Kidney (tissue), 14 donors: ENCODE data around the gene B4GALT2. TPM values are rescaled to one million over a fixed set of nuclear protein-coding genes. Genes with fewer than 3 reads are reported as not detected.

Source experiments
- DNase-seq, 5 donors: peaks; one replicate each; pipeline ENCODE4 v3.0.0-alpha.2; 2013 to 2020
- FAIRE-seq: peaks from 2 replicates; lab custom pipeline; 2012; peaks lifted over from hg19 to GRCh38; lab: Jason Lieb, UNC
- H3K27ac ChIP-seq, 2 donors: one replicate each; pipeline ENCODE4 v1.7.0; 2013; ENCODE audit warnings: low read depth in 2 of 2, low read length in 2 of 2, inconsistent platforms in 1 of 2
- H3K27me3 ChIP-seq: one replicate; pipeline ENCODE4 v1.7.1; 2013; ENCODE audit warnings: low read length, inconsistent platforms; ENCODE audit not compliant: control insufficient read depth, insufficient read depth
- H3K36me3 ChIP-seq, 3 donors: one replicate each; pipeline versions ENCODE4 v1.7.0 to v1.7.1; 2013; ENCODE audit warnings: low read length in 3 of 3, control low read depth in 1 of 3, inconsistent platforms in 1 of 3; ENCODE audit not compliant: insufficient read depth in 3 of 3, control insufficient read depth in 2 of 3
- H3K4me1 ChIP-seq, 3 donors: one replicate each; pipeline versions ENCODE4 v1.7.0 to v1.7.1; 2013; ENCODE audit warnings: low read length in 3 of 3, inconsistent platforms in 1 of 3, low read depth in 1 of 3; ENCODE audit not compliant: control insufficient read depth in 2 of 3, insufficient read depth in 2 of 3
- H3K4me3 ChIP-seq, 3 donors: one replicate each; pipeline versions ENCODE4 v1.7.0 to v1.8.1; 2013; ENCODE audit warnings: low read length in 3 of 3, control low read depth in 1 of 3, inconsistent platforms in 1 of 3
- H3K9ac ChIP-seq, 3 donors: one replicate each; pipeline versions ENCODE4 v1.7.0 to v1.7.1; 2013; ENCODE audit warnings: low read length in 3 of 3, control low read depth in 1 of 3, inconsistent platforms in 1 of 3
- H3K9me3 ChIP-seq, 3 donors: one replicate each; pipeline versions ENCODE4 v1.7.0 to v1.7.1; 2013; ENCODE audit warnings: low read length in 3 of 3, control low read depth in 1 of 3, inconsistent platforms in 1 of 3; ENCODE audit not compliant: control insufficient read depth in 2 of 3, insufficient read depth in 1 of 3
- intact Hi-C: fragments of 100-400 bp; cut with DNase I; formaldehyde crosslinking; loops from one replicate; pipeline ENCODE4 v1.11.1; 2022
- polyA plus RNA-seq: library from polyadenylated mRNA; stranded (reverse); fragments of 350-450 nt; fragmentation: Illumina TruSeq; extraction: RNeasy Lipid Tissue Mini Kit (QIAGEN cat#74804); gene quantifications from one replicate; pipeline ENCODE4 v1.2.3, GENCODE V29; 2014; ENCODE audit warnings: low read depth, low replicate concordance; ENCODE audit not compliant: insufficient read depth
- total RNA-seq: library from RNA; stranded (reverse); fragmentation: NEBNext Ultra II Directional; extraction: Animal tissue kit (Norgen Biotek cat#: 25700); gene quantifications from one replicate; pipeline ENCODE4 v1.2.1, GENCODE V29; 2021
- TF ChIP-seq, protein P1 (sequence below): IDR thresholded peaks from 3 replicates; pipeline ENCODE4 v1.5.1; 2012; ENCODE audit warnings: mild to moderate bottlenecking, moderate library complexity, borderline replicate concordance; ENCODE audit not compliant: insufficient read depth; ENCODE audit errors: extremely low read depth
- donor health status: control.
- donor health status: control.
- donor health status: control.
- donor health status: control.
- donor health status: control.
- donor health status: DM: yes; HTN: yes; CAD: no.
- donor health status: Normal renal cell carcinoma (clear cell type).

Gene B4GALT2
- total and polyA plus RNA-seq, 2 donors from 2014 or later: 25.1 to 32.5 TPM

DNA sequence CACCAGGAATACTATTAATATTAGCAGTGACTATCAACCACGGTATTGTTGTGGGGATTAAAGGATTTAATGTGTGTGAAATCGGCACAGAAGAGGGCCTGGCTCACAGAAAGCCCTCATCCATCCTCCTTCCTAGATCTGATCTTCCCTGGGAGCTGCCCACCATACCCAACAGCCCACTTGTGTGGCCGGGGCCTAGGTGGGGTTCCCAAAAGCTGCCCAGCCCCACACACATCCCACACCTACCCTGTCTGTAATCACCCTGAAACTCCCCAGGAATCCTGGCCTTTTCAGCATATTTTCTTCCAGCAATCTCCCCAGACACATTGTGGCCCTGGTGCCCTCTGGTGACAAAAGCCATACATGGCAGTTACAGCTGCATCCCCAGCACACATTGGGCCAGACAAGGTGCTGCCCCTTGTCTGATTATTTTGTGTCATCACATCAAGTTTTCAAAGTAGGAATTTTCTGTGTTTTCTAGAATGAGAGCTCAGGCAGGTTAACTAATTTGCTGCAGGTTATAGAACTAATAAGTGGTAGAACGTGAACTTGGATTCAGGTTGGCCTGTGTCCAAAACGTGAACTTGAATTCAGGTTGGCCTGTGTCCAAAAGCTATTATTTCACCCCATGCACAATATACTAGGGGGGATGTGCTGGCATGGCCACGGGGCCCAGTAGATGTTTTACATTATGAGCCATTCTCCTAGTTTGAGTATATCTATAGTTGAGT, 57.6 kb downstream of the B4GALT2 start:
- H3K36me3 ChIP-seq: no peaks in the 10 kb centered on the region
- peaks cover 0 to 20% (median 16%) of the 10 kb centered on the region in 3 donors for H3K4me1 ChIP-seq
- no peaks in the 10 kb centered on the region for H3K27me3 ChIP-seq
- peak overlapping the region in 1 of 3 donors; percentile 47 for H3K9ac ChIP-seq
- DNase-seq: peak in 3 of 5 donors; percentile 66 to 81 (median 73)
- TF ChIP-seq, protein P1, sequence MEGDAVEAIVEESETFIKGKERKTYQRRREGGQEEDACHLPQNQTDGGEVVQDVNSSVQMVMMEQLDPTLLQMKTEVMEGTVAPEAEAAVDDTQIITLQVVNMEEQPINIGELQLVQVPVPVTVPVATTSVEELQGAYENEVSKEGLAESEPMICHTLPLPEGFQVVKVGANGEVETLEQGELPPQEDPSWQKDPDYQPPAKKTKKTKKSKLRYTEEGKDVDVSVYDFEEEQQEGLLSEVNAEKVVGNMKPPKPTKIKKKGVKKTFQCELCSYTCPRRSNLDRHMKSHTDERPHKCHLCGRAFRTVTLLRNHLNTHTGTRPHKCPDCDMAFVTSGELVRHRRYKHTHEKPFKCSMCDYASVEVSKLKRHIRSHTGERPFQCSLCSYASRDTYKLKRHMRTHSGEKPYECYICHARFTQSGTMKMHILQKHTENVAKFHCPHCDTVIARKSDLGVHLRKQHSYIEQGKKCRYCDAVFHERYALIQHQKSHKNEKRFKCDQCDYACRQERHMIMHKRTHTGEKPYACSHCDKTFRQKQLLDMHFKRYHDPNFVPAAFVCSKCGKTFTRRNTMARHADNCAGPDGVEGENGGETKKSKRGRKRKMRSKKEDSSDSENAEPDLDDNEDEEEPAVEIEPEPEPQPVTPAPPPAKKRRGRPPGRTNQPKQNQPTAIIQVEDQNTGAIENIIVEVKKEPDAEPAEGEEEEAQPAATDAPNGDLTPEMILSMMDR: peak; percentile 87
- intact Hi-C loops: no loop called here
- no peak overlapping the region for H3K27ac ChIP-seq
- H3K4me3 ChIP-seq: no peak overlapping the region
- H3K9me3 ChIP-seq: no peaks in the 10 kb centered on the region
- peak; percentile 35 for FAIRE-seq

DNA sequence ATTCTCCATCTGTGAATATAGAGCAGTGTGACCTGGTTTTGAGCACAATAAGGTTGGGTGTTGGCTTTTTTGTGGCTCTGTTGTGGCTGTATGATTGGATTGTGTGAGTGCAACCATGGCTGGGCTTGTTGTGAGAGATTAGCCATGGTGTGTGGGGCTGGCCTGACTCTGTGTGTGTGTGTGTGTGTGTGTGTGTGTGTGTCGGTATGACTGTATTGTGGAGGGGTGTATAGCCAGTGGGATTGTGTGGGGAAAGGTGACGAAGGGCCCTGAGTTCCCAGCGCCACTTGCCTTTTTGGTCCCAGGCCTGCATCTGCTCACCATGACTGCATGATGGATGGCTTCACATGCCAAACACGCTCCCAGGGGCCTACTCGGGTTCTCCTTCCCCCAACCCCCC, 58.1 kb downstream of the B4GALT2 start:
- Histone ChIP-seq H3K4me1 (peaks cover 0 to 14% (median 10%) of the 10 kb centered on the region in 3 donors), H3K36me3 (no peaks in the 10 kb centered on the region), H3K27ac (no peak overlapping the region), H3K4me3 (no peak overlapping the region), H3K9me3 (no peaks in the 10 kb centered on the region), H3K9ac (no peak overlapping the region), H3K27me3 (no peaks in the 10 kb centered on the region)
- TF ChIP-seq, protein P1: no peak
- intact Hi-C loops: no loop called here
- no peak for FAIRE-seq
- DNase-seq: peak in 1 of 5 donors; percentile 44

DNA sequence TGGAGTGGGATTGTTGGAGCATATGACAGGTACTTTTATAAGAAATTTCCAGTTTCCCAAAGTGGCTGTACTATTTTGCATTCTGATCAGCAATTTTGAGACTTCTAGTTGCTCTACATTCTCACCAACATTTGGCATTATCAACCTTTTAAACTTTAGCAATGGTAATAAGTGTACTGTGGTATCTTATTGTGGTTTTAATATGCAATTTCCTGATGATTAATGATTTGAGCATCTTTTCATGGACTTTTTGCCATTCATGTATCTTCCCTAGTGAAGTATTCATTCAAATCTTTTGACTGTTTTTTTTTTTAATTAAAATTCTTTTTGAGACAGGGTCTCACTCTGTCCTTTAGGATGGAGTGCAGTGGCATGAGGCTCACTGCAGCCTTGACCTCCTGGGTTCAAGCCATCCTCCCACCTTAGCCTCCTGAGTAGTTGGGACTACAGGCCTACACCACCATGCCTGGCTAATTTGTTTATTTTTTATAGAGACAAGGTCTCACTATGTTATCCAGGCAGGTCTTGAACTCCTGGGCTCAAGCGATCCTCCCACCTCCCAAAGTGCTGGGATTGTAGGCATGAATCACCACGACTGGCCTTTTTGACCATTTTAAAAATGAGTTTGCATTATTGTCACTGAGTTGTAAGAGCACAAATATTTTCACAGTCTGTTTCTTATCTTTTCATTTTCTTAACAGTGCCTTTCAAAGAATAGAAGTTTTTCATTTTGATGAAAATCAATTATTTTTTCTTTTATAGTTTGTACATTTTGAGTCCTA, 60.1 kb downstream of the B4GALT2 start:
- H3K9me3 ChIP-seq: no peaks in the 10 kb centered on the region
- TF ChIP-seq, protein P1: no peak
- intact Hi-C loops: no loop called here
- no peak for FAIRE-seq
- H3K9ac ChIP-seq: no peak overlapping the region
- no peak overlapping the region for H3K27ac ChIP-seq
- no peaks in the 10 kb centered on the region for H3K27me3 ChIP-seq
- H3K36me3 ChIP-seq: no peaks in the 10 kb centered on the region
- peaks cover 0 to 14% (median 10%) of the 10 kb centered on the region in 3 donors for H3K4me1 ChIP-seq
- DNase-seq: no peak
- no peak overlapping the region for H3K4me3 ChIP-seq
